ENCODE data around the gene AQP5. TPM values are rescaled to one million over a fixed set of nuclear protein-coding genes. Genes with fewer than 3 reads are reported as not detected.

Gene AQP5
- total and polyA plus RNA-seq, 2 donors (not counting 3 experiments of a cell fraction or from before 2014, with no cell fraction given): 0.95 to 2.3 TPM

- intact Hi-C loops (cut with micrococcal nuclease): loop anchor here (1.0 to 5.0 kb wide), 7 partner anchors 18 to 210 kb away; no protein-coding TSS in a partner anchor
- POLR2A ChIA-PET: no interaction called here
- no TSS peak for BruUV-seq (replicated peaks)
- H4K20me1 ChIP-seq (replicated peaks; ENCODE audit: control insufficient read depth, extremely low read depth, insufficient read depth, low read length): no peaks in the 10 kb centered on the region
- CTCF ChIA-PET: interaction anchor here (0.6 to 11.4 kb wide), 57 partner anchors 8 to 399 kb away, joined by 3 to 317 read pairs (median 6); partner anchors contain the start of genes AQP2, ASIC1, COX14 and RACGAP1
- peak overlapping the region; percentile 81 for H2AFZ ChIP-seq (ENCODE audit: low read depth, low read length)
- no peak overlapping the region for H3K27ac ChIP-seq (ENCODE audit: insufficient read depth, low read depth, low read length)
- H3K9me3 ChIP-seq (replicated peaks; ENCODE audit: control insufficient read depth, insufficient read depth, low read length): no peaks in the 10 kb centered on the region
- no peaks in the 10 kb centered on the region for H3K9me1 ChIP-seq (replicated peaks; ENCODE audit: control insufficient read depth, extremely low read depth, insufficient read depth, low read length)
- peaks cover 11% of the 10 kb centered on the region for H3K4me1 ChIP-seq (ENCODE audit: control insufficient read depth, extremely low read depth, insufficient read depth, low read length)
- H3K4me2 ChIP-seq (ENCODE audit: insufficient read depth, low read length): peak overlapping the region; percentile 47
- H3K27me3 ChIP-seq (ENCODE audit: control insufficient read depth in 2 of 2, insufficient read depth in 2 of 2, low read length in 2 of 2): peaks cover 16 to 18% of the 10 kb centered on the region in 2 experiments
- H3K36me3 ChIP-seq (ENCODE audit: control insufficient read depth in 2 of 2, extremely low read depth in 1 of 2, insufficient read depth in 2 of 2, low read length in 2 of 2): no peaks in the 10 kb centered on the region
- TF ChIP-seq CTCF (IDR thresholded peaks at IDR 0.05; ENCODE audit: extremely low read depth in 1 of 2, insufficient read depth in 1 of 2, low read depth in 1 of 2, low read length in 2 of 2) (peak; percentile 76 to 98), GATA2 (IDR thresholded peaks at IDR 0.05; ENCODE audit: insufficient read depth, insufficient read length, low read depth, low read length) (no peak), MYC (IDR thresholded peaks at IDR 0.05; ENCODE audit: low read depth, low read length) (peak; percentile 25), EZH2 (IDR thresholded peaks at IDR 0.05; ENCODE audit: borderline replicate concordance, low read depth, low read length, severe bottlenecking) (no peak), POLR2A (IDR thresholded peaks at IDR 0.05; ENCODE audit: low read depth, low read length) (no peak), POLR2AphosphoS5 (IDR thresholded peaks at IDR 0.05; ENCODE audit: insufficient read depth, low read depth, low read length) (peak; percentile 40), JUN (IDR thresholded peaks at IDR 0.05; ENCODE audit: borderline replicate concordance, insufficient read depth, insufficient read length, low read depth) (no peak), MAX (IDR thresholded peaks at IDR 0.05; ENCODE audit: insufficient read depth, insufficient read length) (no peak), FOS (IDR thresholded peaks at IDR 0.05; ENCODE audit: borderline replicate concordance, insufficient read depth, low read length) (no peak)
- H3K79me2 ChIP-seq (ENCODE audit: control insufficient read depth, insufficient read depth, low read length): no peaks in the 10 kb centered on the region
- peak; percentile 92 for FAIRE-seq
- H3K9ac ChIP-seq (replicated peaks; ENCODE audit: extremely low read depth, insufficient read depth, low read length): no peak overlapping the region
- H3K4me3 ChIP-seq (replicated peaks in 1 of 3; ENCODE audit: insufficient read depth in 1 of 3, low read depth in 1 of 3, low read length in 3 of 3): peak overlapping the region in 2 of 3 experiments; percentile 14 to 24
- DNase-seq (ENCODE audit: low read depth, low spot score): peak; percentile 79
- dilution Hi-C loops (cut with MboI; ENCODE audit: extremely low pct_ligation_motif_present, low sequenced_read_pairs): loop anchor here (25.0 kb wide), 1 partner anchor 95 kb away; the partner anchor contains the start of gene ASIC1
These were observed 5.5 kb downstream of the AQP5 start for GRCh38 chr12:49967042-49967776.

All from endothelial cell of umbilical vein (primary cell).